ENCODE results near the gene RRAGA.
"Not testable (repeated sequence)": the region's sequence is repeated elsewhere in the genome, so short reads cannot be mapped to it uniquely, and the experiment has no call there.

Gene RRAGA

GRCh38 chr9:19087106-19088000 is 38.1 kb downstream of the RRAGA start:
- DNase-seq: no peak

- not testable (repeated sequence) for DNase-seq
Measured at GRCh38 chr9:19097431-19097830, 48.2 kb downstream of the RRAGA start.

All from C1 segment of cervical spinal cord (tissue), 14 donors.